SK-N-MC (cell line): ENCODE measurements around the gene FAM124A.

Source experiments
- DNase-seq: peaks from one replicate; pipeline ENCODE4 v3.0.0-alpha.2; 2011; ENCODE audit warnings: low read depth, low spot score
- H3K27ac ChIP-seq: fragments of 200-600 bp; sonication (generic); 2 replicates; pipeline ENCODE4 v1.5.1; 2016; ENCODE audit warnings: mixed run types
- H3K36me3 ChIP-seq: fragments of 200-600 bp; sonication (generic); 2 replicates; pipeline ENCODE4 v1.6.1; 2017; ENCODE audit warnings: antibody characterized with exemption, low read length, mixed read lengths; ENCODE audit not compliant: insufficient read depth
- H3K4me3 ChIP-seq: fragments of 200-600 bp; sonication (generic); 2 replicates; pipeline ENCODE4 v1.5.1; 2016
- H3K9ac ChIP-seq: fragments of 200-600 bp; sonication (generic); 2 replicates; pipeline ENCODE4 v1.8.0; 2017; ENCODE audit warnings: mixed run types, mixed read lengths; ENCODE audit not compliant: insufficient read length
- H3K9me3 ChIP-seq: fragments of 200-600 bp; sonication (generic); 2 replicates; pipeline ENCODE4 v1.6.1; 2017; ENCODE audit warnings: low read depth, mild to moderate bottlenecking, antibody characterized with exemption, low read length, moderate library complexity, mixed read lengths
- EZH2 ChIP-seq: fragments of 200-600 bp; sonication (generic); IDR thresholded peaks from one replicate; pipeline ENCODE4 v1.6.1; 2017; ENCODE audit warnings: antibody characterized with exemption
- FOXP2 ChIP-seq: optimal IDR thresholded peaks from 2 replicates; pipeline ENCODE3; 2011; ENCODE audit warnings: mild to moderate bottlenecking, moderate library complexity; ENCODE audit not compliant: insufficient read depth; ENCODE audit errors: extremely low read length, control extremely low read depth
- POLR2AphosphoS5 ChIP-seq: IDR thresholded peaks from 2 replicates; pipeline ENCODE4 v1.6.1; 2012; ENCODE audit warnings: mild to moderate bottlenecking, low read depth, low read length, borderline replicate concordance

FAM124A gene

GRCh38 chr13:51241720-51242119 lies 19.5 kb downstream of the FAM124A start:
- peak overlapping the region; percentile 54 for H3K4me3 ChIP-seq
- peak; percentile 93 for DNase-seq
- H3K9ac ChIP-seq: peak overlapping the region; percentile 52
- TF ChIP-seq EZH2 (no peak), POLR2AphosphoS5 (no peak), FOXP2 (no peak)
- H3K9me3 ChIP-seq: no peaks in the 10 kb centered on the region
- no peaks in the 10 kb centered on the region for H3K36me3 ChIP-seq
- H3K27ac ChIP-seq: peak overlapping the region; percentile 96

- H3K9me3 ChIP-seq: no peaks in the 10 kb centered on the region
- no peak for TF ChIP-seq FOXP2
- TF ChIP-seq EZH2: no peak
- TF ChIP-seq POLR2AphosphoS5: no peak
- H3K36me3 ChIP-seq: no peaks in the 10 kb centered on the region; the same call in 1 of the 2 replicates
- H3K27ac ChIP-seq: peak overlapping the region; percentile 96
- H3K9ac ChIP-seq: peak overlapping the region; percentile 8
- DNase-seq: no peak
- no peak overlapping the region for H3K4me3 ChIP-seq
Measured at GRCh38 chr13:51243227-51243626, 21.0 kb downstream of the FAM124A start.

DNA sequence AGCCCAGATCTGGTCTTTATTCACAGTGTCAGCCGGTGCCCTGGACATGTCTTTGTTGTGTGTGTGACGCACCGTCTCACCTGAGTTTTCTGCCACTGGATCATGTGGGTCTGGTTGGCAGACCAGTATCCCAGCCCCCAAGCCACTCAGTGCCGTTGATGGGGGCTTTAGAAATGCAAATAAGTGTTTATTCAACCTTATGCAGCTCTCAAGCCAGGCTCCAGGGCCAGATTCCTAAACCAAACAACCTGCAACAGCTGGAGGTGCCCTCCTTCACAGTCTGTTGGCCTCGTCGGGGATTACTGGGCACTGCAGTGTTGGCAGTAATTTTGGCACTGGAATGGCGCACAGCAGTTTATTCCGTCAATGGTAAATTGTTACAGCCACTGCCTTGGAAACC lies 21.6 kb downstream of the FAM124A start:
- no peak overlapping the region for H3K9ac ChIP-seq
- H3K27ac ChIP-seq: no peak overlapping the region
- TF ChIP-seq POLR2AphosphoS5: no peak
- no peak for TF ChIP-seq EZH2
- TF ChIP-seq FOXP2: no peak
- no peaks in the 10 kb centered on the region for H3K9me3 ChIP-seq
- H3K36me3 ChIP-seq: no peaks in the 10 kb centered on the region; the same call in 1 of the 2 replicates
- DNase-seq: no peak
- no peak overlapping the region for H3K4me3 ChIP-seq

GRCh38 chr13:51244637-51245405 lies 22.6 kb downstream of the FAM124A start:
- no peak overlapping the region for H3K4me3 ChIP-seq
- no peak for DNase-seq

GRCh38 chr13:51245583-51245982 lies 23.4 kb downstream of the FAM124A start:
- H3K4me3 ChIP-seq: no peak overlapping the region

More at GRCh38 chr13:51244637-51245405, 22.6 kb downstream of the FAM124A start:
- H3K27ac ChIP-seq: no peak overlapping the region
- H3K36me3 ChIP-seq: no peaks in the 10 kb centered on the region; the same call in 1 of the 2 replicates
- no peaks in the 10 kb centered on the region for H3K9me3 ChIP-seq
- no peak for TF ChIP-seq POLR2AphosphoS5
- no peak for TF ChIP-seq FOXP2
- TF ChIP-seq EZH2: no peak
- no peak overlapping the region for H3K9ac ChIP-seq

DNA sequence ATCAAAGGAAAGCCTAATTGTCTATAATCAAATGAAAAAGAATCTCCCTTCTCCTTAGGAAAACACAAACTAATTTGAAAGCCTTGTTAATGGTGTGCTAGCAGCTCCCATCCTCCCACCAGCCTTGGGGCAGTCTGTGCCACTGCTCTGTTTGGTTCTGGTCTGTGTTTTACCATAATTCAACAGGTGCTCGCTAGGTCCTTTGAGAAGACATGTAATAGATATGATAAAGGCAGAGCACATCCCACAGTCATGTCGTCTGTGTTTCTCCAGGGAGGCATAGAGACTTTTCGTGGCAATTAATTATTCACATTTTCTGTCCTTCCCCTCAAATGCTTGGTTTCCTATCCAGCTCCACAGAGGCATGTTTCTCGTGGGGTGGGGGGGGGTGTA lies 23.8 kb downstream of the FAM124A start:
- no peak for DNase-seq
- no peaks in the 10 kb centered on the region; the same call in 1 of the 2 replicates for H3K36me3 ChIP-seq
- no peak overlapping the region for H3K9ac ChIP-seq
- no peak overlapping the region for H3K27ac ChIP-seq
- H3K4me3 ChIP-seq: no peak overlapping the region
- H3K9me3 ChIP-seq: no peaks in the 10 kb centered on the region
- TF ChIP-seq EZH2 (no peak), POLR2AphosphoS5 (no peak), FOXP2 (no peak)

More at GRCh38 chr13:51245583-51245982, 23.4 kb downstream of the FAM124A start:
- no peak overlapping the region for H3K9ac ChIP-seq
- no peaks in the 10 kb centered on the region; the same call in 1 of the 2 replicates for H3K36me3 ChIP-seq
- no peaks in the 10 kb centered on the region for H3K9me3 ChIP-seq
- TF ChIP-seq POLR2AphosphoS5 (no peak), EZH2 (no peak), FOXP2 (no peak)
- H3K27ac ChIP-seq: no peak overlapping the region
- DNase-seq: no peak

- Histone ChIP-seq H3K27ac (no peak overlapping the region), H3K4me3 (no peak overlapping the region), H3K9ac (no peak overlapping the region), H3K9me3 (no peaks in the 10 kb centered on the region), H3K36me3 (no peaks in the 10 kb centered on the region; the same call in 1 of the 2 replicates)
- no peak for DNase-seq
- no peak for TF ChIP-seq FOXP2
- no peak for TF ChIP-seq POLR2AphosphoS5
- TF ChIP-seq EZH2: no peak
Measured at GRCh38 chr13:51246418-51247277, 24.4 kb downstream of the FAM124A start.

GRCh38 chr13:51249255-51249654 lies 27.1 kb downstream of the FAM124A start:
- TF ChIP-seq EZH2: no peak
- no peak for TF ChIP-seq FOXP2
- no peak for TF ChIP-seq POLR2AphosphoS5
- peaks cover 6% of the 10 kb centered on the region; the same call in 1 of the 2 replicates for H3K36me3 ChIP-seq
- H3K9me3 ChIP-seq: no peaks in the 10 kb centered on the region
- DNase-seq: no peak
- no peak overlapping the region for H3K9ac ChIP-seq
- no peak overlapping the region for H3K27ac ChIP-seq
- no peak overlapping the region for H3K4me3 ChIP-seq
